ENCODE measurements around the gene KRT84.
"Not testable (repeated sequence)": the region's sequence is repeated elsewhere in the genome, so short reads cannot be mapped to it uniquely, and the experiment has no call there.

The KRT84 gene

GRCh38 chr12:52413782-52414345 is 28.4 kb upstream of the KRT84 start:
- no peak overlapping the region for H3K4me3 ChIP-seq (ENCODE audit: low read depth, low read length)
- no peak for DNase-seq (ENCODE audit: low read depth)

- no peak for DNase-seq (ENCODE audit: low read depth)
- no peak overlapping the region for H3K4me3 ChIP-seq (ENCODE audit: low read depth, low read length)
These were observed 27.8 kb upstream of the KRT84 start for GRCh38 chr12:52413202-52413601.

DNA sequence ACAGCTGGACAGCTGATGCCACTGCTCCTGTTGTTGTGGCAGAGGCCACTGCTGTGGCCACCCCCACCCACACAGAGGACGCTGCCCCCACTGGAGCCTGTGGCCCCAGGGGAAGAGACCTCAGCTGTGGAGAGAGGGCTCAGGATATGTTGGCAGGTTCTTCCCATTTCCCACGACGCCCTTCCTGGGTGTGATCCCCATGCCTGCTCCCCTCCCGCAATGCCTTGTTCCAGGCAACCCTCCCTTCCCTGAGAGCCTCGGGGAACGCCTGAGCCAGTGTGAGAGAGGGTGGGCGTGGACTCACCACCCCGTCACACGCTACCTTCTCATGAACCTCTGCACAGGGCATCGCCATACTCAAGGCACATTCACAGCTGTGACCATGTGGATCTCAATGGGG is 26.4 kb upstream of the KRT84 start:
- no peak for DNase-seq (ENCODE audit: low read depth)

DNA sequence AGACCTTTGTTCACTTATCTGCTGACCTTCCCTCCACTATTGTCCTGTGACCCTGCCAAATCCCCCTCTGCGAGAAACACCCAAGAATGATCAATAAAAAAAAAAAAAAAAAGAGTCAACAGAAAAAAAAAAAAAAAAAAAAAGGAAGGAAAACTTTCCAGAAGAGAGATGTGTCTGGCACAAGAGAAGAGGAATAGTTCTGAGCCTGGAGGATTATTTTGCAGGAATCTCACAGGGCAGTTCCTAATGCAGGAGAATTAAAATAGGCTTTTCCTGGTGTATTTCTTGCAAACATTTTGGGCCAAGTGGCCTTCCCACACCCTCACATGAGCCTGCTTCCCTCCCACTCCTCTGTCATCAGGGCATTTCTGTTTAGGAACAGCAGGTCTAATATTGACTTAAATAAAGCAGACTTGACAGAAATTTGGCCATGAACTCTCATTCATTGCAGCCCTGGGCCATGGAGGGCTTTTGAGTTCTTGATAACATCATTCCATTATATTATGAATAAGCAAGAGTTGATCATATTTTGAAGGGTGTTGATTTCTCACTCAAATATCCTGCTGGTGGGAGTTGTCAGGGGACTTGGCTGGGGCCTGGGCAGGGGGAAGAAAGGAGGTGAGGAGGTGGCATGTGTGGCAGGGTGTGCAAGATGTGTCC is 25.3 kb upstream of the KRT84 start:
- DNase-seq (ENCODE audit: low read depth); H3K4me3 ChIP-seq (ENCODE audit: low read depth, low read length): not testable (repeated sequence)

More for the DNA sequence above, 26.4 kb upstream of the KRT84 start:
- H3K4me3 ChIP-seq (ENCODE audit: low read depth, low read length), result no peak overlapping the region

DNA sequence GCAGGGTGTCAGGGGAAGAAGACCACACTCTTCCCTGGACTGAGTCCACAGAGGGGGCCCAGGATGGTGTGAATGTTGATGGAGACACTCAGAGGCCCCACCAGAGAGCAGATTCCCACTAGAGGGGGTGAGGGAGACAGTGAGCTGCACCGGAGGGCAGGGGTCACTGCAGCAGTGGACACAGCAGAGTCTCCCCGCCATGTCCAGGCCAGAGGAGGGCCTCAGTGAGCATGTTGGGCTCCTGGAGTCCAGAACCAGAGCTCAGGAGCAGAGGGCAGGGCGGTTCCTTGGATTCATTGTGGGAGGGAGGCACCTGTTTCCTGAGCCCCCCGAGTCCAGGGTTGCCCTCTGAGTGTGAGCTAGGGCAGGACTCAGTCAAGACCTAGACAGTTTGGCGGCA is 22.5 kb upstream of the KRT84 start:
- H3K4me3 ChIP-seq (ENCODE audit: low read depth, low read length), result no peak overlapping the region

GRCh38 chr12:52405922-52406385 is 20.5 kb upstream of the KRT84 start, which contains the start of gene KRT82:
Gene KRT82 (minus strand): TSS chr12:52406335. CDS start chr12:52406277, 58 bp downstream.
- no peak for DNase-seq (ENCODE audit: low read depth)
- H3K4me3 ChIP-seq (ENCODE audit: low read depth, low read length), result no peak within 1 kb of the TSS

More for the DNA sequence above, 22.5 kb upstream of the KRT84 start:
- no peak for DNase-seq (ENCODE audit: low read depth)

DNA sequence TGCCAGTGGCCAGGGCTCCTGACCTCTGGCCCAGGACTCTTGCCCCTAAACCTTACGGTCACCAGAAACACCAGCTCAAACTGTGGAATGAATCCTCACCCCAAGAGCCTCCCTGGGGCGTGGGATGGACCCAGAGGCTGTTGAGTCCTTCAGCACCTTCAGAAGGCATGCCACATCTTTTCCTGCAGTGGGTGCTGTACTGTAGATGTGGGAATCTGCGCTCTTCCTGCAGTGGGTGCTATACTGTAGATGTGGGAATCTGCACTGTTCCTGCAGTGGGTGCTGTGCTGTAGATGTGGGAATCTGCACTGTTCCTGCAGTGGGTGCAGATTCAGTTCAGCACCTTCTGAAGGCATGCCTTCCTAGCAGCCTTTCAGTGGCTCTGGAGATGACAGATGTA is 19.5 kb upstream of the KRT84 start:
- no peak overlapping the region for H3K4me3 ChIP-seq (ENCODE audit: low read depth, low read length)
- no peak for DNase-seq (ENCODE audit: low read depth)

GRCh38 chr12:52403561-52403960 is 18.1 kb upstream of the KRT84 start:
- H3K4me3 ChIP-seq (ENCODE audit: low read depth, low read length), result no peak overlapping the region
- no peak for DNase-seq (ENCODE audit: low read depth)

GRCh38 chr12:52402873-52403540 is 17.6 kb upstream of the KRT84 start:
- DNase-seq (ENCODE audit: low read depth), result no peak
- H3K4me3 ChIP-seq (ENCODE audit: low read depth, low read length), result no peak overlapping the region

- DNase-seq (ENCODE audit: low read depth), result no peak
- H3K4me3 ChIP-seq (ENCODE audit: low read depth, low read length), result no peak overlapping the region
These were observed 16.9 kb upstream of the KRT84 start for GRCh38 chr12:52402377-52402776.

DNA sequence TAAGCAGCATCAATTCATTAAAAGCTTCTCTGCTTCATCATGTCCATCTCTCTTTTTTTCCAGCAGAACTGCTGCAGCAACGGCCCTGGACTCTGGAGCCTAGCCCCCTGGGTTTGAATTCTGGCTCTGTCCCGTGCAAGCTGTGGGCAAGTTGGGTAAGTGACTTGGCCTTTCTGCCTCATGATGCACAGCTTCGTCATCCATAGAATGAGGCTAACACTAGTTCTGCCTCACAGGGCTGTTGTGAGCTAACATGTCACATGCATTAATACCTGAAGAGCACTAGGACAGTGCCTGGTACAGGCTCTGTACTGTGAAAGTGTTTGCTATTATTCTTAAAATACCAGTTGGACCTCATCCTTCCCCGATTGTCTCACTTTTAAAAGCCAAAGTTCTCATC is 16.5 kb upstream of the KRT84 start:
- no peak overlapping the region for H3K4me3 ChIP-seq (ENCODE audit: low read depth, low read length)
- no peak for DNase-seq (ENCODE audit: low read depth)

DNA sequence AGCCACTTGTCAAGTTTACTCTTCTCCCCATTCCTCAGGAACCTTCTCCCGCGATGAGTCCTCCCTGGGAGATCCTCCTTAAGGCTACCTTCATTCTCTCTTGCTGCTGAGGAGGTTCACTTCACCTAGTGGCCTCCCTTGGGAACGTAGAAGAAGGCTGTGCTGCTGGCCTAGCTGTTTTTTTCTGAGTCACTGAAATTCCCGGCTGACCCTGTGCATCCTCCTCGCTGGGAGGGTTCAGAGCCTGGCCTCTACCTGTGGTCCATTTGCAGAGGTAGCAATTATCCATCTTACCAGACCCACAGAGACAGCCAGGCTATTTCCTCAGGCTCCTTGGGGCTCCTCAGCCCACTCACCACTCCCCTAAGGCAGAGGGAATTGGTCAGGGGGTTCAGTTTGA is 16.1 kb upstream of the KRT84 start:
- H3K4me3 ChIP-seq (ENCODE audit: low read depth, low read length), result no peak overlapping the region
- DNase-seq (ENCODE audit: low read depth), result no peak

DNA sequence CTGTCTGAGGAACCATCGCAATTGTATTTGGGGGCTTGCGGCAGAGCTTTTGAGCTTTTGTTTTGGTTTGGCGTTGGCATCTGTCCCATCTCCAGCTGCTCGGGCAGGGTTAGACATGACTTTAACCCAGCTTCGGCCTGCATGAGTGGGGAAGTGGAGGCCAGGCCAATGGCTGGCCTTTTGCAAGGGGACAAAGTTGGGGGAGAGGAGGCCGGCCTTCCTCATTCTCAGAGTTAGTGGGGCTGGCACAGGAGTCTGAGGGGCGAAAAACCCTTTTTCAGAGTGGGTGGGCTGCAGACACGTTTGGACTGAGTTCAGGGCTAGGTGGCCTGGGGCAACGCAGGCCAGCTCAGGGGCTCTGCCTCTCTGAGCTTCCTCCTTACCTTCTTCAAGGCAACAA is 15.5 kb upstream of the KRT84 start:
- DNase-seq (ENCODE audit: low read depth), result no peak

GRCh38 chr12:52399756-52400155 is 14.3 kb upstream of the KRT84 start:
- H3K4me3 ChIP-seq (ENCODE audit: low read depth, low read length), result no peak overlapping the region
- no peak for DNase-seq (ENCODE audit: low read depth)

More for the DNA sequence above, 15.5 kb upstream of the KRT84 start:
- H3K4me3 ChIP-seq (ENCODE audit: low read depth, low read length), result no peak overlapping the region

DNA sequence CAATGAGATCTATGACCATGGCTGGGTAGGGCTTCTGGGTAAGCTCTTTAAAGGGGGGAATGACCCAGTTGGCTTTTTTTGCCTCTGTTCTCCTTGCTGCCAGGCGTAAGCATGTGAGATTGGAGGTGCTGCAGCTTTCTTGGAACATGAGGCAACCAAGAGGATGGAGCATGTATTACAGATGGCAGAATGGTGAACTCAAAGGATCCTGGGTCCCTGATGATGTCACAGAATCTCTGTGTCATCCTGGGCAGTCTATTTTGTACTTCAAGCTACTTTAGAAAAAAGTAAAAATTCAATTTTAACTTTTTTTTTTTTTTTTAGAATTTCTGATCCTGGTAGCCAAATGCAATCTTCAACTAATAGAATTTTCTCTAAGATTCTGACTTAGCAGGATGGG is 12.7 kb upstream of the KRT84 start:
- no peak overlapping the region for H3K4me3 ChIP-seq (ENCODE audit: low read depth, low read length)
- DNase-seq (ENCODE audit: low read depth), result no peak

DNA sequence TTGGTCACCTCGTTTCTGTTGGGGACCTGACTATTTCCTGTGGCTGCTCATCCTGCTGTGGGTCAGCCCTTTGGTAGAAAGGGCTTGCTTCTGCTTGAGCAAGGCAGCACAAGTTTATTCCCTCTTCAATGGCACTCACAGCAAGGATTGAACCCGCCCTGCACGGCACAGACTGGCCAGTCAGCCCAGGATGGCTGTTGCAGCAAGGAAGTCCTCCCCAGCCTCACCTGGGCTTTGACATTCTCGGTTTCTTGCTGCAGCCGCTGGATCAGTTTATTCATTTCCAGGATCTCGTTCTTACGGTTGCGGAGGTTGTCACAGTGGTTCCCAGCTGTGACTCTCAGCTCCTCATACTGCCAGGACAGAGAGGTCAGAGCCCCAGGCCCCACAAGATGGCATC is 11.2 kb upstream of the KRT84 start:
- H3K4me3 ChIP-seq (ENCODE audit: low read depth, low read length), result no peak overlapping the region
- no peak for DNase-seq (ENCODE audit: low read depth)

DNA sequence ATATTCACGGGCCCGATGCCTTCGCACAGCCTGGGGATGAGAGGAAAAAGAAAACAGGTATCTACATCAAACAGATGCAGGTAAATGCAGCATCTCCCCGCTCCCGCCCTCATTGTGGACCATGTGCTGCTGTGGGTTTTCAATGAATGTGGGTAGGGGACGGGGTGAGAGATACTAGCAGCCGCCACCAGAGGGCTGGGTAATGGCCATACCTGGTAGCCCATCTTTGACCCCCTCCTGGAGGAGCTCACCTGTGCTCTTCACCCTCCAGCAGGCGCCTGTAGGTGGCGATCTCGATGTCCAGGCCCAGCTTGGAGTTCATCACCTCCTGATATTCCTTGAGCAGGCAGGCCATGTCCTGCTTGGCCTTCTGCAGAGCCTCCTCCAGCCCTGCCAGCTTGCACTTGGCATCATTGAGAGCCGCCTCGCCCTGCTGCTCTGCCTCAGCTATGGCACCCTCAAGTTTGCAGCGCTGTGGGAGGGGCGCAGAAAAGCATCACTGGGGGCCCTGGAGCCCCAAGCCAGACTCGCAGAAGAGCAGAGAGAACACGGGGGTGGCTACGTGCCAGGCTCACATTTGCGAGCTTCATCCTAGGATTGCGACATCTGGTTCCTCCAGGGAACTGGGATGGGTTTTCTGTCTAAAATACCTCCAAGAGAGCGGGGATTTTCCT is 10.4 kb upstream of the KRT84 start:
- peak; percentile 39 for DNase-seq (ENCODE audit: low read depth)

DNA sequence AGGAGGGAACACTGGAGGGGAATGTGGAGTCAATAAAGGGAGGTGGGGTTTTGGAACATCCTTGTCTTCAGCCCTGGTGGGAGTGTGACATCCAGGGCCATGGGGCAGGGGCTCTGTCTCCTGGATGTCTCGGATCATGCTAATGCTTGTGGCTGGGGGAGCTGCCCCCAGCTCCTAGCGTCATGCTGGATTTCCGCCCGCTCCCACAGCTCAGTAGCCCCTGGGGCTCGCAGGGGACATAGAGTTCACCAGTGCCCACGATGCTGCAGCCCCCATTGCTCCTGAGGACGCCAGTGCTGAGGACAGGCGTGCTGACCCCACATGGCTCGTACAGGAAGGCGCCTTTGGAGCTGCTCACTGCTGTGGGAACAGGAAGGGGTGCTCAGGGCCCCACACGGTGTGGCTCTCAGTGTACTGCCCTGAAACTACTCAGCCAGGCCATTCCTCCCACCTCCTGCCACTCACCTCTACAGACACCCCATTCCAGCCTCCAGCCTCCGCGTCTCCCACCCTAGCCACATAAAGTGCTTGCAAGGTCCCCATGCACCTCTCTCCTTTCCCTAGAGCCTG is 9.5 kb upstream of the KRT84 start:
- no peak overlapping the region for H3K4me3 ChIP-seq (ENCODE audit: low read depth, low read length)
- no peak for DNase-seq (ENCODE audit: low read depth)

More for the DNA sequence above, 10.4 kb upstream of the KRT84 start:
- H3K4me3 ChIP-seq (ENCODE audit: low read depth, low read length), result no peak overlapping the region

GRCh38 chr12:52392465-52393007 is 7.1 kb upstream of the KRT84 start:
- no peak overlapping the region for H3K4me3 ChIP-seq (ENCODE audit: low read depth, low read length)
- no peak for DNase-seq (ENCODE audit: low read depth)

DNA sequence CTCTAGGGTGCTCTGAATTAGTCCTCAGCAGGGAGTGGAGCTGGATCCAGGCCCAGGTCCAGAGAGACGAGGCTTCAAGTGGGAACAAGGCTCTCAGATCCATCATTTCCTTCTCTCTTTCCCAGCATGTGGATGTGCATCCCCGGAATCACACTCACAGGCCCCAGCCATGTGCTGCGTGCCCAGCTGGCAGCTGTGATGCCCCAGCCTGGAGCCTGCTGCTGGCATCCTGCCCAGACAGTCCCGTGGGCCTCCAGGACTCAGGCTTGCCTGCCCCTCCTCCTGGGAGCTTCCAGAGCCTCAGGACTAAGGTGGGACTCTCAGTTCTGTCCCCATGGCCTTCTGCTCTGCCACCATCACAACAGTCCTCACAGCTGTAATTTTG is 6.2 kb upstream of the KRT84 start:
- H3K4me3 ChIP-seq (ENCODE audit: low read depth, low read length), result no peak overlapping the region
- DNase-seq (ENCODE audit: low read depth), result no peak
